ENCODE data around the gene SYNGR1.
"Not testable (repeated sequence)": the region's sequence is repeated elsewhere in the genome, so short reads cannot be mapped to it uniquely, and the experiment has no call there.

Gene SYNGR1

GRCh38 chr22:39316440-39317083 lies 33.2 kb upstream of the SYNGR1 start:
- peak; percentile 76 for DNase-seq (ENCODE audit: low spot score)

- DNase-seq (ENCODE audit: low spot score), result no peak
Measured at GRCh38 chr22:39317084-39317774, 32.6 kb upstream of the SYNGR1 start.

GRCh38 chr22:39317775-39318506 lies 31.9 kb upstream of the SYNGR1 start:
- no peak for DNase-seq (ENCODE audit: low spot score)

- DNase-seq (ENCODE audit: low spot score), result no peak
Measured at GRCh38 chr22:39318507-39319283, 31.1 kb upstream of the SYNGR1 start.

- peak; percentile 97 for DNase-seq (ENCODE audit: low spot score)
Measured at GRCh38 chr22:39319284-39320022, 30.3 kb upstream of the SYNGR1 start, which contains the start of gene RPL3. Gene RPL3 (minus strand): TSS chr22:39319623. CDS start chr22:39319597, 26 bp downstream.

- not testable (repeated sequence) for DNase-seq (ENCODE audit: low spot score)
Measured at GRCh38 chr22:39320616-39321029, 29.2 kb upstream of the SYNGR1 start.

- no peak for DNase-seq (ENCODE audit: low spot score)
Measured at GRCh38 chr22:39325392-39325932, 24.3 kb upstream of the SYNGR1 start.

- no peak for DNase-seq (ENCODE audit: low spot score)
Measured at GRCh38 chr22:39327995-39328754, 21.6 kb upstream of the SYNGR1 start.

GRCh38 chr22:39330553-39330952 lies 19.2 kb upstream of the SYNGR1 start:
- not testable (repeated sequence) for DNase-seq (ENCODE audit: low spot score)

GRCh38 chr22:39332441-39333064 lies 17.2 kb upstream of the SYNGR1 start:
- peak; percentile 55 for DNase-seq (ENCODE audit: low spot score)

- DNase-seq (ENCODE audit: low spot score), result no peak
Measured at GRCh38 chr22:39336411-39336810, 13.4 kb upstream of the SYNGR1 start.

GRCh38 chr22:39339775-39340174 lies 10.0 kb upstream of the SYNGR1 start:
- not testable (repeated sequence) for DNase-seq (ENCODE audit: low spot score)

GRCh38 chr22:39341179-39341578 lies 8.6 kb upstream of the SYNGR1 start:
- DNase-seq (ENCODE audit: low spot score), result no peak

- peak; percentile 57 for DNase-seq (ENCODE audit: low spot score)
Measured at GRCh38 chr22:39343259-39344045, 6.3 kb upstream of the SYNGR1 start.

- no peak for DNase-seq (ENCODE audit: low spot score)
Measured at GRCh38 chr22:39344046-39344390, 5.8 kb upstream of the SYNGR1 start.

- no peak for DNase-seq (ENCODE audit: low spot score)
Measured at GRCh38 chr22:39345231-39345630, 4.6 kb upstream of the SYNGR1 start.

GRCh38 chr22:39348909-39349505 lies 784 bp upstream of the SYNGR1 start:
- peak; percentile 48 for DNase-seq (ENCODE audit: low spot score)

- peak; percentile 53 for DNase-seq (ENCODE audit: low spot score)
Measured at GRCh38 chr22:39349506-39349966, 255 bp upstream of the SYNGR1 start.

Data from globus pallidus (tissue), 1 donor.